HepG2 (cell line): ENCODE measurements around the gene TECTB. TPM values are rescaled to one million over a fixed set of nuclear protein-coding genes. Genes with fewer than 3 reads are reported as not detected.

Experiments used
- CREB1 ChIP-seq, 2 experiments: fragments of 450-650 bp in 1 of 2; IDR thresholded peaks; 2 replicates each; pipeline ENCODE4 v1.6.1; 2016 to 2017; ENCODE audit warnings: control low read depth in 1 of 2, mild to moderate bottlenecking in 1 of 2, missing compliant biosample characterization in 1 of 2, missing genetic modification characterization in 1 of 2
- FOXA1 ChIP-seq, 2 experiments: fragments of 450-650 bp in 1 of 2; sonication (generic) in 1 of 2; formaldehyde crosslinking in 1 of 2; IDR thresholded peaks; 2 replicates each; pipeline versions ENCODE4 v1.4.0 to v1.6.1; 2016 to 2020; ENCODE audit warnings: missing genetic modification reagents in 1 of 2
- FOXO1 ChIP-seq: sonication (generic); formaldehyde crosslinking; IDR thresholded peaks from 2 replicates; pipeline ENCODE4 v1.4.0; 2020; ENCODE audit warnings: missing genetic modification reagents
- KAT8 ChIP-seq: IDR thresholded peaks from 2 replicates; pipeline ENCODE4 v1.6.1; 2016; ENCODE audit warnings: missing genetic modification reagents, missing compliant biosample characterization
- MAFG ChIP-seq: sonication (generic); formaldehyde crosslinking; IDR thresholded peaks from 2 replicates; pipeline ENCODE4 v1.5.1; 2020; ENCODE audit warnings: mild to moderate bottlenecking, missing genetic modification reagents
- MBD4 ChIP-seq: IDR thresholded peaks from 2 replicates; pipeline ENCODE4 v1.6.1; 2012; ENCODE audit warnings: low read length, inconsistent platforms, borderline replicate concordance
- MXI1 ChIP-seq: IDR thresholded peaks from 3 replicates; pipeline ENCODE4 v1.6.1; 2012; ENCODE audit warnings: low read depth, low read length, inconsistent platforms, borderline replicate concordance
- PRPF4 ChIP-seq: fragments of 200-400 bp; formaldehyde crosslinking; IDR thresholded peaks from 2 replicates; pipeline ENCODE4 v1.6.1; 2016; ENCODE audit warnings: low read length, low read depth; ENCODE audit not compliant: poor library complexity, severe bottlenecking
- RAD51 ChIP-seq: fragments of 450-650 bp; IDR thresholded peaks from 2 replicates; pipeline ENCODE4 v1.6.1; 2016; ENCODE audit warnings: borderline replicate concordance
- RCOR2 ChIP-seq: IDR thresholded peaks from 2 replicates; pipeline ENCODE4 v1.6.1; 2016; ENCODE audit warnings: missing biosample characterization, missing genetic modification reagents
- RFXANK ChIP-seq: IDR thresholded peaks from 2 replicates; pipeline ENCODE4 v1.6.1; 2016
- SOX6 ChIP-seq, 2 experiments: fragments of 450-650 bp in 1 of 2; sonication (generic) in 1 of 2; formaldehyde crosslinking in 1 of 2; IDR thresholded peaks; 2 replicates each; pipeline versions ENCODE4 v1.4.0 to v1.6.1; 2017 to 2020; ENCODE audit warnings: antibody characterized with exemption in 1 of 2, mild to moderate bottlenecking in 1 of 2, missing genetic modification reagents in 1 of 2
- SP5 ChIP-seq: IDR thresholded peaks from 2 replicates; pipeline ENCODE4 v1.6.1; 2016; ENCODE audit warnings: low read depth, borderline replicate concordance
- TAF15 ChIP-seq: fragments of 200-400 bp; formaldehyde crosslinking; IDR thresholded peaks from one replicate; pipeline ENCODE4 v1.6.1; 2018; ENCODE audit warnings: mild to moderate bottlenecking, low read depth, low read length; ENCODE audit not compliant: poor library complexity, severe bottlenecking
- TBX2 ChIP-seq: sonication (generic); formaldehyde crosslinking; IDR thresholded peaks from 2 replicates; pipeline ENCODE4 v1.5.0; 2020; ENCODE audit warnings: missing genetic modification reagents, mild to moderate bottlenecking, borderline replicate concordance
- TFE3 ChIP-seq: IDR thresholded peaks from 2 replicates; pipeline ENCODE4 v1.6.1; 2016
- YY1 ChIP-seq: IDR thresholded peaks from 2 replicates; pipeline ENCODE4 v1.6.1; 2011; ENCODE audit warnings: low read length, low read depth, moderate library complexity, mild to moderate bottlenecking; ENCODE audit not compliant: insufficient read depth, insufficient replicate concordance
- ZBTB14 ChIP-seq: sonication (generic); formaldehyde crosslinking; IDR thresholded peaks from 2 replicates; pipeline ENCODE4 v1.4.0; 2020; ENCODE audit warnings: missing genetic modification reagents
- ZMAT3 ChIP-seq: sonication (generic); formaldehyde crosslinking; conservative IDR thresholded peaks from 2 replicates; pipeline ENCODE4 v1.7.0; 2021; ENCODE audit warnings: missing genetic modification reagents
- ZNF431 ChIP-seq: sonication (generic); formaldehyde crosslinking; IDR thresholded peaks from 2 replicates; pipeline ENCODE4 v1.9.0; 2022; ENCODE audit warnings: missing genetic modification reagents, low read depth, mild to moderate bottlenecking, borderline replicate concordance
- ZNF572 ChIP-seq: sonication (generic); formaldehyde crosslinking; IDR thresholded peaks from 2 replicates; pipeline ENCODE4 v1.5.1; 2020; ENCODE audit warnings: mild to moderate bottlenecking, missing genetic modification reagents
- ZNF644 ChIP-seq: IDR thresholded peaks from 2 replicates; pipeline ENCODE4 v1.6.1; 2016; ENCODE audit warnings: low read depth
- ZNF660 ChIP-seq: sonication (generic); formaldehyde crosslinking; IDR thresholded peaks from 2 replicates; pipeline ENCODE4 v1.5.1; 2020; ENCODE audit warnings: mild to moderate bottlenecking, low read depth, missing genetic modification reagents, borderline replicate concordance
- ZNF678 ChIP-seq: sonication (generic); formaldehyde crosslinking; IDR thresholded peaks from 2 replicates; pipeline ENCODE4 v1.4.0; 2020; ENCODE audit warnings: mild to moderate bottlenecking, missing genetic modification reagents
- ZNF709 ChIP-seq: sonication (generic); formaldehyde crosslinking; IDR thresholded peaks from 2 replicates; pipeline ENCODE4 v1.5.0; 2020; ENCODE audit warnings: mild to moderate bottlenecking, missing genetic modification reagents
- ZNF879 ChIP-seq: sonication (generic); formaldehyde crosslinking; IDR thresholded peaks from 2 replicates; pipeline ENCODE4 v1.8.1; 2023; ENCODE audit warnings: missing genetic modification reagents
- polyA plus RNA-seq, 8 experiments: library from polyadenylated mRNA; depleted of rRNA in 3 of 8; stranded (reverse) in 7 of 8; unstranded in 1 of 8; fragments of >200 nt; fragmentation: Illumina TruSeq in 4 of 8; extraction: Trizol in 4 of 8; gene quantifications; 2 replicates each; pipeline versions ENCODE4 v1.2.1 to v1.2.3, GENCODE V29; 2011 to 2016; ENCODE audit warnings: low read depth in 4 of 8, missing spikeins in 1 of 8, mixed read lengths in 1 of 8; ENCODE audit not compliant: insufficient read depth in 1 of 8
- total RNA-seq, 5 experiments: library from RNA; depleted of rRNA; stranded (reverse); fragments of >200 nt; fragmentation: Illumina TruSeq; extraction: Trizol; gene quantifications; 2 replicates each; pipeline ENCODE4 v1.2.3, GENCODE V29; 2016; ENCODE audit warnings: low read depth in 1 of 5
- TF ChIP-seq, protein P1 (sequence below): sonication (generic); formaldehyde crosslinking; IDR thresholded peaks from 2 replicates; pipeline ENCODE4 v1.4.0; 2020; ENCODE audit warnings: missing genetic modification reagents

Gene TECTB
- total and polyA plus RNA-seq, 2 of the 13 experiments (the other 11 are each of a cell fraction or from before 2014, with no cell fraction given) = 0.78 to 1.8 TPM

DNA sequence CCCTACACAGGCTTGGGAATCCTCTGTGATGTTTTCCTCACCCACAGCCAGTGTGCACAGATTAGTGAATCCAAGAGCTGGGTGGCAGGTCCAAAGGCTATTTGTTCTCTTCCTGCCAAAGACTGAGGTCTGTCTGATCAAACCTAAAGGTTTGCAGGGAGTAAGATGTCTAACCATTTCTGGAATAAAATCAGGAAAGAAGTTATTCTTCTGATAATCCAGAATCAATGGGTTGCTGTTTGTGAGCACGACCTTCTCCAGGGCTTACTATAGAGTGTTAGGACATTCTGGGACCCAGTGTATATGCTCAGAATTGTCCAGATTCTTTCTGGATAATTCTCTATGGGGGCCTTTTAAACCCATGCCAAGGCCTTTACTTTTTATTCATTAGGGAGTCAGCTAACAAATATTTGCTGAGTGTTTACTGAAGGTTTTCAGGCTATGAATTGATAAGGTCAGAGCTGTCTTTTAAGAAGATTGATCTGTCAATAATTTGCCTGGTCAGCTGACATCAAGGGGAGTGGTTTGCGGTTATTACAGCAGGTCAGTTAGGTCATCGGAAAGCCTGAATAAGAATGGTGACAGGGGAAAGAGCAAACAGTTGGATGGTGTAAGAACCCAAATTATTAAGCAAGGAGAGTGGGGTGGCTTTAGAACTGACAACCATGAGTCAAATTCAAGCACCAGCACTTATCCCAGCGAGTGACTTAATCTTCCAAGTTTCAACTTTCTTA is 7.5 kb upstream of the TECTB start (continued):
- TF ChIP-seq ZNF709 (CRISPR knock-in tag) (no peak), SP5 (peak; percentile 81), ZBTB14 (CRISPR knock-in tag) (no peak), MXI1 (peak; percentile 24; the same call in 1 of the 3 replicates), TBX2 (peak; percentile 48; the same call in 1 of the 2 replicates), RAD51 (peak; percentile 56), MAFG (CRISPR knock-in tag) (no peak), MBD4 (peak; percentile 39; the same call in 1 of the 2 replicates), CREB1 (IDR thresholded peaks at IDR 0.05) (peak; percentile 60), CREB1 (CRISPR knock-in tag; IDR thresholded peaks at IDR 0.05) (peak; percentile 49; the same call in 1 of the 2 replicates), TAF15 (no peak), ZNF644 (CRISPR knock-in tag) (peak; percentile 65), KAT8 (CRISPR knock-in tag) (peak; percentile 51), RCOR2 (CRISPR knock-in tag) (peak; percentile 62; the same call in 1 of the 2 replicates), ZMAT3 (CRISPR knock-in tag) (no peak), ZNF431 (CRISPR knock-in tag) (0 out of 2 replicates have a peak, but pooled peaks have one; percentile 29), TFE3 (CRISPR knock-in tag) (peak; percentile 96), PRPF4 (no peak), RFXANK (CRISPR knock-in tag) (no peak), ZNF660 (CRISPR knock-in tag) (no peak), SOX6 (IDR thresholded peaks at IDR 0.05) (no peak), SOX6 (CRISPR knock-in tag; IDR thresholded peaks at IDR 0.05) (peak; percentile 94), ZNF572 (CRISPR knock-in tag) (no peak), ZNF879 (CRISPR knock-in tag) (no peak), FOXO1 (peak; percentile 77), ZNF678 (CRISPR knock-in tag) (no peak), YY1 (no peak), FOXA1 (IDR thresholded peaks at IDR 0.05) (peak; percentile 36; the same call in 1 of the 2 replicates), FOXA1 (CRISPR knock-in tag; IDR thresholded peaks at IDR 0.05) (peak; percentile 80)
- TF ChIP-seq, protein P1, sequence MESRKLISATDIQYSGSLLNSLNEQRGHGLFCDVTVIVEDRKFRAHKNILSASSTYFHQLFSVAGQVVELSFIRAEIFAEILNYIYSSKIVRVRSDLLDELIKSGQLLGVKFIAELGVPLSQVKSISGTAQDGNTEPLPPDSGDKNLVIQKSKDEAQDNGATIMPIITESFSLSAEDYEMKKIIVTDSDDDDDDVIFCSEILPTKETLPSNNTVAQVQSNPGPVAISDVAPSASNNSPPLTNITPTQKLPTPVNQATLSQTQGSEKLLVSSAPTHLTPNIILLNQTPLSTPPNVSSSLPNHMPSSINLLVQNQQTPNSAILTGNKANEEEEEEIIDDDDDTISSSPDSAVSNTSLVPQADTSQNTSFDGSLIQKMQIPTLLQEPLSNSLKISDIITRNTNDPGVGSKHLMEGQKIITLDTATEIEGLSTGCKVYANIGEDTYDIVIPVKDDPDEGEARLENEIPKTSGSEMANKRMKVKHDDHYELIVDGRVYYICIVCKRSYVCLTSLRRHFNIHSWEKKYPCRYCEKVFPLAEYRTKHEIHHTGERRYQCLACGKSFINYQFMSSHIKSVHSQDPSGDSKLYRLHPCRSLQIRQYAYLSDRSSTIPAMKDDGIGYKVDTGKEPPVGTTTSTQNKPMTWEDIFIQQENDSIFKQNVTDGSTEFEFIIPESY (CRISPR knock-in tag) = no peak
